Smooth muscle cell (in vitro differentiated cells): ENCODE measurements around the gene MGLL. TPM values are rescaled to one million over a fixed set of nuclear protein-coding genes. Genes with fewer than 3 reads are reported as not detected.

Experiments
- DNase-seq: peaks from one replicate; lab custom pipeline; 2025; ENCODE audit not compliant: unreplicated experiment; lab: John Stamatoyannopoulos, UW
- H2AFZ ChIP-seq: fragments of 200-600 bp; sonication (generic); 2 replicates; pipeline ENCODE4 v1.6.0; 2016; ENCODE audit warnings: antibody characterized with exemption, low read depth, mild to moderate bottlenecking
- H3F3A ChIP-seq: fragments of 200-600 bp; sonication (generic); 2 replicates; pipeline ENCODE4 v1.6.0; 2017; ENCODE audit warnings: antibody characterized with exemption, low read depth
- H3K27ac ChIP-seq: fragments of 200-600 bp; sonication (generic); 2 replicates; pipeline ENCODE4 v1.5.1; 2016; ENCODE audit warnings: low read depth, mild to moderate bottlenecking
- H3K27me3 ChIP-seq: fragments of 200-600 bp; sonication (generic); 2 replicates; pipeline ENCODE4 v1.6.1; 2016; ENCODE audit warnings: low read depth, mild to moderate bottlenecking
- H3K36me3 ChIP-seq: fragments of 200-600 bp; sonication (generic); 2 replicates; pipeline ENCODE4 v1.5.1; 2016; ENCODE audit warnings: low read depth
- H3K4me1 ChIP-seq: fragments of 200-600 bp; sonication (generic); 2 replicates; pipeline ENCODE4 v1.5.1; 2016; ENCODE audit warnings: low read depth
- H3K4me2 ChIP-seq: fragments of 200-600 bp; sonication (generic); 2 replicates; pipeline ENCODE4 v1.6.0; 2016; ENCODE audit warnings: mild to moderate bottlenecking
- H3K4me3 ChIP-seq: fragments of 200-600 bp; sonication (generic); 2 replicates; pipeline ENCODE4 v1.5.1; 2016; ENCODE audit warnings: mild to moderate bottlenecking
- H3K79me2 ChIP-seq: fragments of 200-600 bp; sonication (generic); 2 replicates; pipeline ENCODE4 v1.6.0; 2016; ENCODE audit warnings: low read depth, mild to moderate bottlenecking
- H3K9ac ChIP-seq: fragments of 200-600 bp; sonication (generic); 2 replicates; pipeline ENCODE4 v1.6.0; 2016; ENCODE audit warnings: low read depth
- H3K9me3 ChIP-seq: fragments of 200-600 bp; sonication (generic); replicated peaks from 2 replicates; pipeline ENCODE4 v1.5.1; 2016; ENCODE audit warnings: low read depth
- H4K20me1 ChIP-seq: fragments of 200-600 bp; sonication (generic); 2 replicates; pipeline ENCODE4 v1.6.0; 2016; ENCODE audit warnings: low read depth
- WGBS: methylation state at CpG from one replicate; pipeline ENCODE4 v1.1.7; 2016; ENCODE audit warnings: low lambda C conversion rate; 5-methylcytosine and 5-hydroxymethylcytosine counted together
- polyA plus RNA-seq: library from polyadenylated mRNA; unstranded; fragments of >200 nt; fragmentation: Nextera tagmentation; extraction: Ambion mirVana; gene quantifications from 2 replicates; pipeline ENCODE4 v1.2.1, GENCODE V29; 2016
- total RNA-seq: library from RNA; depleted of rRNA; stranded (reverse); fragments of >200 nt; gene quantifications from 2 replicates; pipeline ENCODE4 v1.2.3, GENCODE V29; 2014
- TF ChIP-seq, protein P1 (sequence below): fragments of 200-600 bp; sonication (generic); IDR thresholded peaks from 2 replicates; pipeline ENCODE4 v1.5.1; 2017; ENCODE audit warnings: borderline replicate concordance, mild to moderate bottlenecking, antibody characterized with exemption; ENCODE audit not compliant: insufficient read depth, poor library complexity, severe bottlenecking

Gene MGLL
- total and polyA plus RNA-seq, 2 experiments from 2014 or later, result 13.6 to 22.5 TPM

DNA sequence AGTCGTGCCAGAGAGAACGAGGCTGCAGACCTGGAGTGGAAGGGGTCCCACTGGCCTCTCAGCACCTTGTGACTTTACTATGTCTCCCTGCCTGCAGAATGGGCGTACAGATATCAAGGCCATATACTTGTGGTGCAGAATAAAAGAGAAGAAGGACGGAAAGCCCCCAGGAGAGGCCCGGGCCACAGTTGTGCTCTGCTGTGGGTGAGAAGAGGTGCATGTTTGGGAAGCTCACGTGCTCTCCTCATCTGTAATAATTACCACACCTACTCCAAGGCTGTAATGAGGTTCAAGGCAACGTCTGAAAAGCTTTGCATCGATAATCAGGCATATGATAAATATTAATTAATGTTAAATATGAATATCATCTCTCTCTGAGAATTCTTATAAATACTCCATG, 58.0 kb downstream of the MGLL start:
- Histone ChIP-seq H3F3A (no peaks in the 10 kb centered on the region), H3K9me3 (no peaks in the 10 kb centered on the region), H3K4me3 (no peak overlapping the region), H3K4me1 (peaks cover 4% of the 10 kb centered on the region), H4K20me1 (no peaks in the 10 kb centered on the region), H2AFZ (no peak overlapping the region), H3K36me3 (no peaks in the 10 kb centered on the region), H3K4me2 (no peak overlapping the region), H3K27ac (no peak overlapping the region), H3K27me3 (no peaks in the 10 kb centered on the region), H3K9ac (no peak overlapping the region), H3K79me2 (no peaks in the 10 kb centered on the region)
- DNase-seq, result no peak
- TF ChIP-seq, protein P1, sequence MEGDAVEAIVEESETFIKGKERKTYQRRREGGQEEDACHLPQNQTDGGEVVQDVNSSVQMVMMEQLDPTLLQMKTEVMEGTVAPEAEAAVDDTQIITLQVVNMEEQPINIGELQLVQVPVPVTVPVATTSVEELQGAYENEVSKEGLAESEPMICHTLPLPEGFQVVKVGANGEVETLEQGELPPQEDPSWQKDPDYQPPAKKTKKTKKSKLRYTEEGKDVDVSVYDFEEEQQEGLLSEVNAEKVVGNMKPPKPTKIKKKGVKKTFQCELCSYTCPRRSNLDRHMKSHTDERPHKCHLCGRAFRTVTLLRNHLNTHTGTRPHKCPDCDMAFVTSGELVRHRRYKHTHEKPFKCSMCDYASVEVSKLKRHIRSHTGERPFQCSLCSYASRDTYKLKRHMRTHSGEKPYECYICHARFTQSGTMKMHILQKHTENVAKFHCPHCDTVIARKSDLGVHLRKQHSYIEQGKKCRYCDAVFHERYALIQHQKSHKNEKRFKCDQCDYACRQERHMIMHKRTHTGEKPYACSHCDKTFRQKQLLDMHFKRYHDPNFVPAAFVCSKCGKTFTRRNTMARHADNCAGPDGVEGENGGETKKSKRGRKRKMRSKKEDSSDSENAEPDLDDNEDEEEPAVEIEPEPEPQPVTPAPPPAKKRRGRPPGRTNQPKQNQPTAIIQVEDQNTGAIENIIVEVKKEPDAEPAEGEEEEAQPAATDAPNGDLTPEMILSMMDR, result no peak
- WGBS, result 94% methylated on average over 8 of the region's 8 CpGs

DNA sequence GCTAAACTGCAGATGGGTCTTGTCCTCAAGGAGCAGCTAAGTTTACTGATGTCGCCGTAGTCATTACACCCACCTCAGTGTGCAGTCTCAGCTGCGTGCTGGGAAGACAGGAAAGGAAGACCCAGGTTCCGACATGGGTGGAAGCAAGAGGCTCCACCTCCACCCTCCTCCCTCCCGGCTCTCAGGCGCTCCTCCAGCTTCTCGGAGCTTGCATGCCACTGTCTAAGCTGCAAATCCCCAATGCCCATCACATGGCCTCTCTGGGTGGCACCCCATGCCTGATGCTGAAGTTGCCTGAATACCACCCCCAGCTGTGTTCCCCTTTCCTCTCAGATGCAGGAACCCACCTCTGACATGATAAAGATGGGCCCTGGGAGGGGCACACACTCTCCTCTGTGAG, 58.5 kb downstream of the MGLL start:
- Histone ChIP-seq H3K9ac (no peak overlapping the region), H4K20me1 (no peaks in the 10 kb centered on the region), H2AFZ (no peak overlapping the region), H3K4me3 (no peak overlapping the region), H3K27ac (no peak overlapping the region), H3K9me3 (no peaks in the 10 kb centered on the region), H3F3A (no peaks in the 10 kb centered on the region), H3K4me2 (no peak overlapping the region), H3K79me2 (no peaks in the 10 kb centered on the region), H3K4me1 (peaks cover 4% of the 10 kb centered on the region), H3K36me3 (no peaks in the 10 kb centered on the region), H3K27me3 (no peaks in the 10 kb centered on the region)
- 78% methylated on average over 7 of the region's 7 CpGs for WGBS
- DNase-seq, result no peak
- TF ChIP-seq, protein P1, result no peak

DNA sequence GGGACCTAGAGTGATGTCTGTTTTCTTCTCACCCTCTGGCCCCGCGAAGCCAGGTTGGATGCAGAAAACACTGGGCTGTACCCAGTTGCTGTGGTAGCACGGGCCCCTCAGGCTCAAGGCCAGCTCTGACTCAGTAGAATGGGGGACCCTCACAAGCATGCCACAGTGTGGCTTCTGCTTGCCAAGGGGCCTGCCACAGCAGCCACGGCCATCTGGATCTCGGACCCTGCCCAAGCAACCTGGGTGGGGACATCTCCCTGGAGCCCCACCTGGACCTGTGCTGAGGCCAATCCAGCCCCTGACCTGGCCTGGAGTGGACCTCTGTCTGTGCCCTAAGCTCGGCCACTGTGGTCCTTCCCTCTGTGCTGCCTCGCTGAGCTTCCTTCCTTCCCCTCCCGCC, 59.0 kb downstream of the MGLL start:
- no peak overlapping the region for H3K27ac ChIP-seq
- H3K36me3 ChIP-seq, result no peaks in the 10 kb centered on the region
- no peak overlapping the region for H2AFZ ChIP-seq
- H4K20me1 ChIP-seq, result no peaks in the 10 kb centered on the region
- TF ChIP-seq, protein P1, result no peak
- H3F3A ChIP-seq, result no peaks in the 10 kb centered on the region
- DNase-seq, result no peak
- H3K9ac ChIP-seq, result no peak overlapping the region
- peaks cover 4% of the 10 kb centered on the region for H3K4me1 ChIP-seq
- H3K4me2 ChIP-seq, result no peak overlapping the region
- no peak overlapping the region for H3K4me3 ChIP-seq
- H3K27me3 ChIP-seq, result no peaks in the 10 kb centered on the region
- H3K79me2 ChIP-seq, result no peaks in the 10 kb centered on the region
- H3K9me3 ChIP-seq, result no peaks in the 10 kb centered on the region
- WGBS, result 95% methylated on average over 8 of the region's 8 CpGs

GRCh38 chr3:127762787-127763105, 59.6 kb downstream of the MGLL start:
- Histone ChIP-seq H3K36me3 (no peaks in the 10 kb centered on the region), H3K9ac (no peak overlapping the region), H3K4me2 (no peak overlapping the region), H3F3A (no peaks in the 10 kb centered on the region), H2AFZ (no peak overlapping the region), H3K4me1 (peaks cover 4% of the 10 kb centered on the region), H3K27ac (no peak overlapping the region), H3K9me3 (no peaks in the 10 kb centered on the region), H3K79me2 (no peaks in the 10 kb centered on the region), H4K20me1 (no peaks in the 10 kb centered on the region), H3K4me3 (no peak overlapping the region), H3K27me3 (no peaks in the 10 kb centered on the region)
- TF ChIP-seq, protein P1, result no peak
- no peak for DNase-seq
- WGBS, result 94% methylated on average over 1 of the region's 1 CpG
